ENCODE results near the gene NDUFS3.

Gene NDUFS3

DNA sequence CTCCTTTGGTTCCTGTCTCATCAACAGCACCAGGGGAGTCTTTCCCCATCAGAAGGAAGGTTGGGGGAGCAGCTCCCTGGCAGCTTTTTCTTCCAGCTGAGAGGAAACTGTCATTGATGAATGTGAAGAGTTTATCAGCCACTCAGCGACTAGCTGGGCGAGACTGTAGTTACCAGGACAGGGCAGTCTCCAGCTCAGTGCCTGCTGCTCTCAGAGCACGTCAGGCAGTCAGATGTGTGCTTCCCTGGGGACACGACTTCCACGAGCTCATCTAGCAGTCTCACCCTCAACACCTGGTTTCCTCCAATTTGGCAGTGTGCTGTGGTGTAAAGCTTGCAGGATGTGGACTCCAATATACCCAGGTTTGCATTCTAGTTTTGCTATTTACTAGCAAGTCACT is 27.9 kb downstream of the NDUFS3 start:
- TF ChIP-seq, protein P1, sequence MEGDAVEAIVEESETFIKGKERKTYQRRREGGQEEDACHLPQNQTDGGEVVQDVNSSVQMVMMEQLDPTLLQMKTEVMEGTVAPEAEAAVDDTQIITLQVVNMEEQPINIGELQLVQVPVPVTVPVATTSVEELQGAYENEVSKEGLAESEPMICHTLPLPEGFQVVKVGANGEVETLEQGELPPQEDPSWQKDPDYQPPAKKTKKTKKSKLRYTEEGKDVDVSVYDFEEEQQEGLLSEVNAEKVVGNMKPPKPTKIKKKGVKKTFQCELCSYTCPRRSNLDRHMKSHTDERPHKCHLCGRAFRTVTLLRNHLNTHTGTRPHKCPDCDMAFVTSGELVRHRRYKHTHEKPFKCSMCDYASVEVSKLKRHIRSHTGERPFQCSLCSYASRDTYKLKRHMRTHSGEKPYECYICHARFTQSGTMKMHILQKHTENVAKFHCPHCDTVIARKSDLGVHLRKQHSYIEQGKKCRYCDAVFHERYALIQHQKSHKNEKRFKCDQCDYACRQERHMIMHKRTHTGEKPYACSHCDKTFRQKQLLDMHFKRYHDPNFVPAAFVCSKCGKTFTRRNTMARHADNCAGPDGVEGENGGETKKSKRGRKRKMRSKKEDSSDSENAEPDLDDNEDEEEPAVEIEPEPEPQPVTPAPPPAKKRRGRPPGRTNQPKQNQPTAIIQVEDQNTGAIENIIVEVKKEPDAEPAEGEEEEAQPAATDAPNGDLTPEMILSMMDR (IDR thresholded peaks at IDR 0.05; ENCODE audit: low read depth, low read length), result no peak
- no peak overlapping the region for H3K4me3 ChIP-seq (ENCODE audit: low read depth, low read length)

DNA sequence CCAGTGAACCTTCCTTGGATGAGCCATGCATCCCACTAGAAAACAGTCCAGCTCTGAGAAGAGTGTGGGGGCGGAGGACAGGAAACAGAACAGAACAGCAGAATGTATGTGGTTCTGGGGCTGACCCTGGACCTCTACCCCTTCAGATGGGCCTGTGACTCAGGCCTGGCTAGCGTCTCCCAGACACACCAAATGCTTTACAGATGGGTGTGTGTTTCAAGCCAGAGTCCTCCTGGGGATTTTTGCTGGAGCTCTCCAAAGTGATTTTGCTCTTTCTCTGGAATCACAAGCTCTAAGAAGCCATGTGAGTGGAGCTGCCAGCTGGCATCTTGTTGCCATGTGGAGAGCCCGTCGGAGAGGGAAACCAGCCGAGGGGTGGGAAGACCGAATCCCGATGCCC is 28.5 kb downstream of the NDUFS3 start:
- no peak overlapping the region for H3K4me3 ChIP-seq (ENCODE audit: low read depth, low read length)
- TF ChIP-seq, protein P1 (IDR thresholded peaks at IDR 0.05; ENCODE audit: low read depth, low read length), result no peak

DNA sequence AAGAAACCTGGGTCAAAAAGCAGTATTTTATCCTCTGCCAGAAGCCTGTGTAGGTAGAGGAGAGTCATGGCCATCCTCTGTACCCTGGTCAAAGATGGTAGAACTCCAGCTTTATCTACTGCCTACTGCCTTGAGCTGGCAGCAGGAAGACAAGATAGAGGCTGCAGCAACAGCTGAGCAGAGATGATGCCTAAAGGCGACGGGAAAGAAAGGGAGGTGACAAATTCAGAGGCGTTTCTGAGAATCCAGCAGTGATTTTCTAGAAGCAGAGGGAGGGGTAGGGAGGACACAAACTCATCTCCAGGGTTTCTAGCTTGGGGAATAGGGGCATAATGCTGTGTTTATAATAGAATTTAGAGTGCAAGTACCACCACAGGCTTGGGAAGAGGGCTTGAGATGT is 30.8 kb downstream of the NDUFS3 start:
- TF ChIP-seq, protein P1 (IDR thresholded peaks at IDR 0.05; ENCODE audit: low read depth, low read length), result no peak
- H3K4me3 ChIP-seq (ENCODE audit: low read depth, low read length), result no peak overlapping the region

DNA sequence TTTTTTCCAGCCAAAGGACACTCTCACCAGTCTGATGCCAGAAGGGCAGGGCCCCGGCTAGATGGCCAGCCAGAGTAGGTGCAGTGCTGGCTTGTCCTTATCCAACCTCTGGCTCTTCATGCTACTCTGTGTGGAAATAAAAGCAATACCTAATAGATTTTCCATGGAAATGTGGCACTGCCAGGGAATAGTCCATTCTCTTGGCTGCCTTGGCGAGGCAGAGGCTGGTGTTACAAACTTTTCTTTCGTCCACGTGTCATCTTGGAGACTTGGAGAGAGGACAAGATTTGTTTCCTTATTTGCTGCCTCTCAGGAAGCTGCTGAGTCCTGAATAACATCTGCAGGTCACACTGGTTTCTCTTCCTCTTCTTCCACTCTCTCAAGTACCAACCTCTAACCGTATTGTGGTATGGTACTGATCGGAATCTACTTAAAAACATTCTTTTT is 32.5 kb downstream of the NDUFS3 start:
- H3K4me3 ChIP-seq (ENCODE audit: low read depth, low read length), result no peak overlapping the region
- TF ChIP-seq, protein P1 (IDR thresholded peaks at IDR 0.05; ENCODE audit: low read depth, low read length), result no peak

DNA sequence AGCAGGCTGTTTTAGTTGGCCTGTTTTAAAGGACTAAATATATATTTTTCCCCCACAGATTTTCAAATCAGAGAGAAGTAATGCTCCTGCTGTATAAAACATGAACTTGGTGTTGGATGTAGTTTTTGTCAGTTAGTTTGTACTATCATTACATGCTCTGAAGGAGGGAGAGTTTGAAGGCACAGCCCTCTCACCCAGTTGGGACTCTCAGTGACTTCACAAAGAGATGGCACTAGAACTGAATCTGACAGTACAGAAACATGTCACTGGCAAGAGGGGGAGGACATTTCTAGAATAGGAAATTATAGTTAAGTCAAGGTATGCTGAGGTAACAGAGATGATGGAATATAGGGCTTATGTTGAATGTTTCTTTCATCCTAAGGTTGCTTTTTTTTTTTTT is 36.4 kb downstream of the NDUFS3 start:
- H3K4me3 ChIP-seq (ENCODE audit: low read depth, low read length), result no peak overlapping the region
- TF ChIP-seq, protein P1 (IDR thresholded peaks at IDR 0.05; ENCODE audit: low read depth, low read length), result no peak

DNA sequence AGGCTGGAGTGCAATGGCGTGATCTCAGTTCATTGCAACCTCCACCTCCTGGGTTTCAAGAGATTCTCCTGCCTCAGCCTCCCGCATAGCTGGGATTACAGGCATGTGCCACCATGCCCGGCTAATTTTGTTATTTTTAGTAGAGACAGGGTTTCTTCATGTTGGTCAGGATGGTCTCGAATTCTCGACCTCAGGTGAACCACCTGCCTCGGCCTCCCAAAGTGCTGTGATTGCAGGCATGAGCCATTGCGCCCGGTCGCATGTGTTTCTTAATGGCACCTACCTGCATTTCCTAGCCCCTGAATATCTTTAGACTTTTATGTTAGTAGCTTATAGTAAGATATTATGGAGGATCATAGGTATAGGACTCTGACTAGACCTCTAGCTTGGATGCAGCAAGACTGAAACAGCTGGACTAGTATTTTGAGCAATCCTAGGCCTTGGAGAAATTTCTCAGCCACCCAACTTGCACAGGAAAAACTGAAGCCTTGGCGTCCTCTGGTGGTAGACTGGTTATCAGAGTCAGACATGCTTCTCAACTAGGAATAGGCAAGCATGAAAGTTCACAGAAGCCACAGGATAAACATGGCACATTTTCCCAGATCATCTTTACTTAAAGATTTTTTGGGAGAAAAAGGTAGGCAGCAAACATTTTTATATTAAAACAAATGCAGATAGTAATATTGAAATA is 38.0 kb downstream of the NDUFS3 start:
- H3K4me3 ChIP-seq (ENCODE audit: low read depth, low read length), result no peak overlapping the region
- TF ChIP-seq, protein P1 (IDR thresholded peaks at IDR 0.05; ENCODE audit: low read depth, low read length), result peak; percentile 95

DNA sequence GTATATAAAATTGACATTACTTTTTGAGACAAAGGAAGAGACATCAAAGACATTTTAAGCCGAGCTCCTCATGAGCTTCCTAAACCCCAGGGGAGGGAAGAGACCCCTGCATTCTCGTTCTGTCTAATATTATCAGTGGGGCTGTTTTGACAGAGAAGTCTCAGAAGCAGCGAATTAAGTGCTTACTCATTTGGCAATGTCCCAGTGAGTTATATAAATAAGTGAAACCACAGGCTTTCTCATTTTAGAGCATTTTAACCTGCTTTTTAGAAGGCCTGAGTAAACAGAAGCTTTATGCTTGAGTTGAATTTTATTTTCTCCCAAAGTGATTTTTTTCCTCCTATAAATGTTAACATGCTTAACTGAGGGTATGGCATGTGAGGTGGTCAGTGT is 38.5 kb downstream of the NDUFS3 start:
- TF ChIP-seq, protein P1 (IDR thresholded peaks at IDR 0.05; ENCODE audit: low read depth, low read length), result no peak
- H3K4me3 ChIP-seq (ENCODE audit: low read depth, low read length), result no peak overlapping the region

All from WI38 (cell line).